ENCODE data around the gene STRAP.

The STRAP gene

DNA sequence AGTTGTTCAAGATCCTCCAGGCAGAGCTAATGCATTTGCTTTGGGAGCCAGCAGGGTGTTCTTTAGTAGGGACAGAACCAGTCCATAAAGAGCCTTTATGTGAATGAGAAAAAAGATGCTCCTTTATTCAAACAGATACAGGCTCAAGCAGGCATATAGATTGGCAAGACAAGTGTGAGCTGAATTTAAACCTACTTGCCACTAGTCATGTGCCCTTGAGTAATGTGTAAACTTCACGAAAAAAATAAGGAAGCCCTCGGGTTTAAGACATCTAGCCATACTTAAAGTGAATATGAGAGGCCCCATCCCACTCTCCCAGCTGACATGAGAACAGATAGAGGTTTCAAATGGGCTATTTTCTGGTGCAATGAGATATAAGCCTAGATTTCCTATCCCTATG lies 43.1 kb upstream of the STRAP start:
- no peak overlapping the region for H2AFZ ChIP-seq (ENCODE audit: low read length)
- no peak for DNase-seq
- no peak overlapping the region for H3K4me3 ChIP-seq (ENCODE audit: low read length)
- no peaks in the 10 kb centered on the region for H3K36me3 ChIP-seq (replicated peaks; ENCODE audit: insufficient read depth, low read length)
- no peaks in the 10 kb centered on the region for H3K9me3 ChIP-seq (replicated peaks; ENCODE audit: insufficient read depth, low read length)
- no peak overlapping the region for H3K9ac ChIP-seq (ENCODE audit: low read length)
- no peak overlapping the region for H3K4me2 ChIP-seq (ENCODE audit: low read depth, low read length)
- no peak for TF ChIP-seq EZH2 (optimal IDR thresholded peaks at IDR 0.05; ENCODE audit: low read depth, low read length)
- TF ChIP-seq, protein P1, sequence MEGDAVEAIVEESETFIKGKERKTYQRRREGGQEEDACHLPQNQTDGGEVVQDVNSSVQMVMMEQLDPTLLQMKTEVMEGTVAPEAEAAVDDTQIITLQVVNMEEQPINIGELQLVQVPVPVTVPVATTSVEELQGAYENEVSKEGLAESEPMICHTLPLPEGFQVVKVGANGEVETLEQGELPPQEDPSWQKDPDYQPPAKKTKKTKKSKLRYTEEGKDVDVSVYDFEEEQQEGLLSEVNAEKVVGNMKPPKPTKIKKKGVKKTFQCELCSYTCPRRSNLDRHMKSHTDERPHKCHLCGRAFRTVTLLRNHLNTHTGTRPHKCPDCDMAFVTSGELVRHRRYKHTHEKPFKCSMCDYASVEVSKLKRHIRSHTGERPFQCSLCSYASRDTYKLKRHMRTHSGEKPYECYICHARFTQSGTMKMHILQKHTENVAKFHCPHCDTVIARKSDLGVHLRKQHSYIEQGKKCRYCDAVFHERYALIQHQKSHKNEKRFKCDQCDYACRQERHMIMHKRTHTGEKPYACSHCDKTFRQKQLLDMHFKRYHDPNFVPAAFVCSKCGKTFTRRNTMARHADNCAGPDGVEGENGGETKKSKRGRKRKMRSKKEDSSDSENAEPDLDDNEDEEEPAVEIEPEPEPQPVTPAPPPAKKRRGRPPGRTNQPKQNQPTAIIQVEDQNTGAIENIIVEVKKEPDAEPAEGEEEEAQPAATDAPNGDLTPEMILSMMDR (IDR thresholded peaks at IDR 0.05; ENCODE audit: low read length), result no peak
- TF ChIP-seq EZH2phosphoT487 (IDR thresholded peaks at IDR 0.05; ENCODE audit: low read length), result no peak
- no peaks in the 10 kb centered on the region for H4K20me1 ChIP-seq (ENCODE audit: insufficient read depth, low read length)
- H3K27ac ChIP-seq (ENCODE audit: low read length), result no peak overlapping the region
- H3K79me2 ChIP-seq (ENCODE audit: low read length), result no peaks in the 10 kb centered on the region
- no peaks in the 10 kb centered on the region for H3F3A ChIP-seq (ENCODE audit: insufficient read depth, low read length)
- H3K27me3 ChIP-seq (replicated peaks; ENCODE audit: insufficient read depth, low read length), result no peaks in the 10 kb centered on the region
- no peaks in the 10 kb centered on the region for H3K9me2 ChIP-seq (replicated peaks; ENCODE audit: insufficient read depth, low read length)
- no peaks in the 10 kb centered on the region for H3K4me1 ChIP-seq (ENCODE audit: low read length)

DNA sequence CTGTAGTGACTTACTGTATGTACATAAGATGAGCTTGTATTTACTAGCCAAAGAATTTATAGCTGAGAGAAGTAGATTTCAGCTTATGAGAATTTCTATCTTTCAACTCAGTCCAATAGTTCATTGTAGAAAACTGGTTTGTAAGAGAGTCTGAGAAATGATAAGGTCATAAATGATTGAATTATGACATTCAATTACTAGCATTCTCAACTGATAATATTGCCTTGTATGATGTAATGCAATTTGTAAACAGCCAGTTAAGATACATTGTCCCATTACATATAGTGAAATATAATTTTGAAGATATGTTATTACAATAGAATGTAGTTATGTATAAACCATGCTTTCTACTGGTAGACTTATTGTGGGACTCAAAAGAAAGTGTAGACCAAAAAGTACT lies 42.5 kb upstream of the STRAP start:
- H2AFZ ChIP-seq (ENCODE audit: low read length), result no peak overlapping the region
- H4K20me1 ChIP-seq (ENCODE audit: insufficient read depth, low read length), result no peaks in the 10 kb centered on the region
- H3K4me3 ChIP-seq (ENCODE audit: low read length), result no peak overlapping the region
- H3K27ac ChIP-seq (ENCODE audit: low read length), result no peak overlapping the region
- H3K4me2 ChIP-seq (ENCODE audit: low read depth, low read length), result no peak overlapping the region
- H3K9me3 ChIP-seq (replicated peaks; ENCODE audit: insufficient read depth, low read length), result no peaks in the 10 kb centered on the region
- H3K9me2 ChIP-seq (replicated peaks; ENCODE audit: insufficient read depth, low read length), result no peaks in the 10 kb centered on the region
- DNase-seq, result no peak
- no peaks in the 10 kb centered on the region for H3K4me1 ChIP-seq (ENCODE audit: low read length)
- H3K27me3 ChIP-seq (replicated peaks; ENCODE audit: insufficient read depth, low read length), result no peaks in the 10 kb centered on the region
- H3K36me3 ChIP-seq (replicated peaks; ENCODE audit: insufficient read depth, low read length), result no peaks in the 10 kb centered on the region
- H3K79me2 ChIP-seq (ENCODE audit: low read length), result no peaks in the 10 kb centered on the region
- H3F3A ChIP-seq (ENCODE audit: insufficient read depth, low read length), result no peaks in the 10 kb centered on the region
- TF ChIP-seq, protein P1 (IDR thresholded peaks at IDR 0.05; ENCODE audit: low read length), result no peak
- TF ChIP-seq EZH2 (optimal IDR thresholded peaks at IDR 0.05; ENCODE audit: low read depth, low read length), result no peak
- TF ChIP-seq EZH2phosphoT487 (IDR thresholded peaks at IDR 0.05; ENCODE audit: low read length), result no peak
- H3K9ac ChIP-seq (ENCODE audit: low read length), result no peak overlapping the region

DNA sequence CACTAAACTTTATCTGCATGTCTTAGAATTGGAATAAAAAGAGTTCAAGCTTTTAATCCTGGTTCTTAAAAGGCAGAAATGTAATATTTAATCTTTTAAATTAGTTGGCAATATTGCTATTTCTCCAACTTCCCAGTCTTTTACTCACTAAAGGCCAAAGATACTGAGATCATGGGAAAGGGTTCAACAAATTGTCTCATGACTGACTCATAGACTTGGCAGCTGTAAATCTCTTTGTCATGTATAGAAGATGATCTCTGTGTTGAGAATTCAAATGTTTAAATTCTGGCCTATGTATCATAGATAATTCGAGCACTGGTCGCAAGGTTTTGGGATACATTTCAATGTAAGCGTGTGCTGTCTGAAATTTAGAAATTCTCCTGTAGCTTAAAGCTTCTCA lies 40.1 kb upstream of the STRAP start:
- Histone ChIP-seq H2AFZ (ENCODE audit: low read length) (no peak overlapping the region), H3K9me3 (replicated peaks; ENCODE audit: insufficient read depth, low read length) (no peaks in the 10 kb centered on the region), H3K9ac (ENCODE audit: low read length) (no peak overlapping the region), H4K20me1 (ENCODE audit: insufficient read depth, low read length) (no peaks in the 10 kb centered on the region), H3K4me3 (ENCODE audit: low read length) (no peak overlapping the region), H3F3A (ENCODE audit: insufficient read depth, low read length) (no peaks in the 10 kb centered on the region), H3K27ac (ENCODE audit: low read length) (no peak overlapping the region), H3K79me2 (ENCODE audit: low read length) (no peaks in the 10 kb centered on the region), H3K27me3 (replicated peaks; ENCODE audit: insufficient read depth, low read length) (no peaks in the 10 kb centered on the region), H3K4me2 (ENCODE audit: low read depth, low read length) (no peak overlapping the region), H3K36me3 (replicated peaks; ENCODE audit: insufficient read depth, low read length) (no peaks in the 10 kb centered on the region), H3K4me1 (ENCODE audit: low read length) (no peaks in the 10 kb centered on the region), H3K9me2 (replicated peaks; ENCODE audit: insufficient read depth, low read length) (no peaks in the 10 kb centered on the region)
- TF ChIP-seq EZH2 (optimal IDR thresholded peaks at IDR 0.05; ENCODE audit: low read depth, low read length) (no peak), EZH2phosphoT487 (IDR thresholded peaks at IDR 0.05; ENCODE audit: low read length) (no peak)
- TF ChIP-seq, protein P1 (IDR thresholded peaks at IDR 0.05; ENCODE audit: low read length), result no peak
- DNase-seq, result no peak
